Mesothelial cell of epicardium (in vitro differentiated cells): ENCODE measurements around the gene STMN3. TPM values are rescaled to one million over a fixed set of nuclear protein-coding genes. Genes with fewer than 3 reads are reported as not detected.
"Not testable (repeated sequence)": the region's sequence is repeated elsewhere in the genome, so short reads cannot be mapped to it uniquely, and the experiment has no call there.

Source experiments
- DNase-seq, 2 experiments: peaks; one replicate each; pipeline ENCODE4 v3.0.0; 2021; ENCODE audit warnings: low spot score in 2 of 2; ENCODE audit not compliant: unreplicated experiment in 2 of 2
- H3K27ac Mint-ChIP-seq: 2 replicates; pipeline ENCODE4 v1.8.0; 2021; ENCODE audit warnings: mixed read lengths
- H3K27me3 Mint-ChIP-seq: 2 replicates; pipeline ENCODE4 v1.8.0; 2021; ENCODE audit warnings: low read depth, mixed read lengths
- H3K36me3 Mint-ChIP-seq: 2 replicates; pipeline ENCODE4 v1.8.0; 2021; ENCODE audit warnings: mixed read lengths
- H3K4me1 Mint-ChIP-seq: 2 replicates; pipeline ENCODE4 v1.8.0; 2021; ENCODE audit warnings: mixed read lengths
- H3K4me3 Mint-ChIP-seq: 2 replicates; pipeline ENCODE4 v1.8.0; 2021; ENCODE audit warnings: mild to moderate bottlenecking, moderate library complexity, mixed read lengths
- H3K9me3 Mint-ChIP-seq: 2 replicates; pipeline ENCODE4 v1.8.0; 2021; ENCODE audit warnings: mixed read lengths
- CTCF ChIP-seq: fragments of 200-600 bp; sonication (generic); IDR thresholded peaks from one replicate; pipeline ENCODE4 v1.5.0; 2021; ENCODE audit warnings: antibody characterized with exemption; ENCODE audit not compliant: unreplicated experiment
- total RNA-seq: library from RNA; stranded (reverse); gene quantifications from 3 replicates; pipeline ENCODE4 v1.2.1, GENCODE V29; 2021

Gene STMN3
- total RNA-seq, 1 donor from 2014 or later: 34.1 TPM

- DNase-seq: no peak
- TF ChIP-seq CTCF: no peak
These were observed 41.6 kb downstream of the STMN3 start for GRCh38 chr20:63611646-63612045.

GRCh38 chr20:63610581-63611435 is 42.4 kb downstream of the STMN3 start:
- no peak for DNase-seq

More at GRCh38 chr20:63611646-63612045, 41.6 kb downstream of the STMN3 start:
- Mint-ChIP-seq H3K27me3 (no peaks in the 10 kb centered on the region), H3K36me3 (peaks cover 28% of the 10 kb centered on the region), H3K9me3 (no peaks in the 10 kb centered on the region), H3K4me1 (no peaks in the 10 kb centered on the region), H3K4me3 (no peak overlapping the region), H3K27ac (no peak overlapping the region)

GRCh38 chr20:63606686-63607085 is 46.5 kb downstream of the STMN3 start:
- H3K27ac Mint-ChIP-seq: no peak overlapping the region
- peaks cover 12% of the 10 kb centered on the region for H3K36me3 Mint-ChIP-seq
- no peak for DNase-seq
- TF ChIP-seq CTCF: no peak
- no peaks in the 10 kb centered on the region for H3K4me1 Mint-ChIP-seq
- no peaks in the 10 kb centered on the region for H3K27me3 Mint-ChIP-seq
- no peak overlapping the region for H3K4me3 Mint-ChIP-seq
- no peaks in the 10 kb centered on the region for H3K9me3 Mint-ChIP-seq

More at GRCh38 chr20:63610581-63611435, 42.4 kb downstream of the STMN3 start:
- no peak overlapping the region for H3K27ac Mint-ChIP-seq
- peaks cover 26% of the 10 kb centered on the region for H3K36me3 Mint-ChIP-seq
- no peaks in the 10 kb centered on the region for H3K27me3 Mint-ChIP-seq
- no peaks in the 10 kb centered on the region for H3K9me3 Mint-ChIP-seq
- no peak overlapping the region for H3K4me3 Mint-ChIP-seq
- H3K4me1 Mint-ChIP-seq: no peaks in the 10 kb centered on the region
- no peak for TF ChIP-seq CTCF

GRCh38 chr20:63602321-63602720 is 50.9 kb downstream of the STMN3 start:
- TF ChIP-seq CTCF: no peak
- DNase-seq: no peak
- no peaks in the 10 kb centered on the region for H3K4me1 Mint-ChIP-seq
- H3K27ac Mint-ChIP-seq: no peak overlapping the region
- no peak overlapping the region for H3K4me3 Mint-ChIP-seq
- H3K9me3 Mint-ChIP-seq: no peaks in the 10 kb centered on the region
- H3K36me3 Mint-ChIP-seq: peaks cover 22% of the 10 kb centered on the region
- H3K27me3 Mint-ChIP-seq: no peaks in the 10 kb centered on the region

GRCh38 chr20:63601679-63602078 is 51.5 kb downstream of the STMN3 start:
- not testable (repeated sequence) for H3K27me3 Mint-ChIP-seq, DNase-seq
- peaks cover 22% of the 10 kb centered on the region for H3K36me3 Mint-ChIP-seq

GRCh38 chr20:63599396-63600050 is 53.7 kb downstream of the STMN3 start:
- H3K4me3 Mint-ChIP-seq: no peak overlapping the region
- no peaks in the 10 kb centered on the region for H3K9me3 Mint-ChIP-seq
- no peak for DNase-seq
- no peak for TF ChIP-seq CTCF
- no peaks in the 10 kb centered on the region for H3K27me3 Mint-ChIP-seq
- H3K4me1 Mint-ChIP-seq: no peaks in the 10 kb centered on the region
- no peak overlapping the region for H3K27ac Mint-ChIP-seq
- peaks cover 28% of the 10 kb centered on the region for H3K36me3 Mint-ChIP-seq

More at GRCh38 chr20:63601679-63602078, 51.5 kb downstream of the STMN3 start:
- not testable (repeated sequence) for H3K4me1 Mint-ChIP-seq, H3K4me3 Mint-ChIP-seq, H3K9me3 Mint-ChIP-seq, H3K27ac Mint-ChIP-seq
